Measurements from ENCODE around the gene PPP1R27. TPM values are rescaled to one million over a fixed set of nuclear protein-coding genes. Genes with fewer than 3 reads are reported as not detected.
A peak's percentile ranks its signal among the peaks of the same experiment; 100 is the strongest.

PPP1R27 gene
- total RNA-seq, 1 donor from 2014 or later: not detected

- H3K9me3 Mint-ChIP-seq (ENCODE audit: unreplicated experiment): no peaks in the 10 kb centered on the region
- Histone ChIP-seq H3K4me2 (ENCODE audit: low read length) (peak overlapping the region; percentile 29), H3K79me2 (ENCODE audit: insufficient read depth, low read length) (peaks cover 90% of the 10 kb centered on the region), H2AFZ (ENCODE audit: low read depth, low read length) (no peak overlapping the region), H3K9ac (ENCODE audit: low read length) (peak overlapping the region; percentile 31), H3K4me3 (ENCODE audit: insufficient read depth, low read depth, low read length) (no peak overlapping the region), H3K27me3 (ENCODE audit: insufficient read depth, low read length) (no peaks in the 10 kb centered on the region), H3K9me3 (ENCODE audit: insufficient read depth, low read depth, low read length) (no peaks in the 10 kb centered on the region), H3K4me1 (ENCODE audit: insufficient read depth, low read length) (peaks cover 22% of the 10 kb centered on the region), H3K27ac (ENCODE audit: low read depth, low read length) (no peak overlapping the region), H4K20me1 (ENCODE audit: insufficient read depth, low read length) (peaks cover 88% of the 10 kb centered on the region), H3K36me3 (ENCODE audit: insufficient read depth, low read length) (peaks cover 44% of the 10 kb centered on the region)
- H3K4me3 Mint-ChIP-seq (ENCODE audit: unreplicated experiment): peak overlapping the region; percentile 23
- H3K27ac Mint-ChIP-seq (ENCODE audit: unreplicated experiment): peak overlapping the region; percentile 72
- no peak for DNase-seq (ENCODE audit: low read depth)
- H3K4me1 Mint-ChIP-seq (ENCODE audit: low read depth, unreplicated experiment): peaks cover 20% of the 10 kb centered on the region
- FAIRE-seq: no peak
- TF ChIP-seq EZH2 (IDR thresholded peaks at IDR 0.05; ENCODE audit: insufficient read depth, low read length) (no peak), CTCF (IDR thresholded peaks at IDR 0.05; ENCODE audit: insufficient read depth, low read depth, low read length) (no peak)
- H3K27me3 Mint-ChIP-seq (ENCODE audit: low read depth, unreplicated experiment): no peaks in the 10 kb centered on the region
- peaks cover 14% of the 10 kb centered on the region for H3K36me3 Mint-ChIP-seq (ENCODE audit: low read depth, unreplicated experiment)
Observed at GRCh38 chr17:81854974-81855774, 20.3 kb upstream of the PPP1R27 start.

GRCh38 chr17:81852237-81852636 is 17.4 kb upstream of the PPP1R27 start:
- Mint-ChIP-seq H3K4me1 (ENCODE audit: low read depth, unreplicated experiment) (peaks cover 8% of the 10 kb centered on the region), H3K36me3 (ENCODE audit: low read depth, unreplicated experiment) (peaks cover 14% of the 10 kb centered on the region), H3K27ac (ENCODE audit: unreplicated experiment) (no peak overlapping the region), H3K4me3 (ENCODE audit: unreplicated experiment) (no peak overlapping the region), H3K27me3 (ENCODE audit: low read depth, unreplicated experiment) (no peaks in the 10 kb centered on the region), H3K9me3 (ENCODE audit: unreplicated experiment) (no peaks in the 10 kb centered on the region)
- Histone ChIP-seq H3K4me3 (ENCODE audit: insufficient read depth, low read depth, low read length) (no peak overlapping the region), H3K9me3 (ENCODE audit: insufficient read depth, low read depth, low read length) (no peaks in the 10 kb centered on the region), H4K20me1 (ENCODE audit: insufficient read depth, low read length) (peaks cover 68% of the 10 kb centered on the region), H3K27ac (ENCODE audit: low read depth, low read length) (no peak overlapping the region), H3K27me3 (ENCODE audit: insufficient read depth, low read length) (no peaks in the 10 kb centered on the region), H3K4me2 (ENCODE audit: low read length) (no peak overlapping the region), H2AFZ (ENCODE audit: low read depth, low read length) (no peak overlapping the region), H3K4me1 (ENCODE audit: insufficient read depth, low read length) (peaks cover 2% of the 10 kb centered on the region), H3K36me3 (ENCODE audit: insufficient read depth, low read length) (peaks cover 36% of the 10 kb centered on the region), H3K79me2 (ENCODE audit: insufficient read depth, low read length) (peaks cover 66% of the 10 kb centered on the region), H3K9ac (ENCODE audit: low read length) (no peak overlapping the region)
- no peak for DNase-seq (ENCODE audit: low read depth)
- FAIRE-seq: no peak
- TF ChIP-seq EZH2 (IDR thresholded peaks at IDR 0.05; ENCODE audit: insufficient read depth, low read length) (no peak), CTCF (IDR thresholded peaks at IDR 0.05; ENCODE audit: insufficient read depth, low read depth, low read length) (no peak)

- H3K4me1 Mint-ChIP-seq (ENCODE audit: low read depth, unreplicated experiment): peaks cover 7% of the 10 kb centered on the region
- H3K4me3 Mint-ChIP-seq (ENCODE audit: unreplicated experiment): no peak overlapping the region
- no peak overlapping the region for H3K4me3 ChIP-seq (ENCODE audit: insufficient read depth, low read depth, low read length)
- no peaks in the 10 kb centered on the region for H3K27me3 Mint-ChIP-seq (ENCODE audit: low read depth, unreplicated experiment)
- DNase-seq (ENCODE audit: low read depth) (no peak), FAIRE-seq (no peak)
- H3K4me2 ChIP-seq (ENCODE audit: low read length): no peak overlapping the region
- H3K36me3 ChIP-seq (ENCODE audit: insufficient read depth, low read length): peaks cover 42% of the 10 kb centered on the region
- H3K27me3 ChIP-seq (ENCODE audit: insufficient read depth, low read length): no peaks in the 10 kb centered on the region
- H3K27ac Mint-ChIP-seq (ENCODE audit: unreplicated experiment): no peak overlapping the region
- H2AFZ ChIP-seq (ENCODE audit: low read depth, low read length): no peak overlapping the region
- H4K20me1 ChIP-seq (ENCODE audit: insufficient read depth, low read length): peaks cover 68% of the 10 kb centered on the region
- no peak for TF ChIP-seq CTCF (IDR thresholded peaks at IDR 0.05; ENCODE audit: insufficient read depth, low read depth, low read length)
- no peak for TF ChIP-seq EZH2 (IDR thresholded peaks at IDR 0.05; ENCODE audit: insufficient read depth, low read length)
- no peaks in the 10 kb centered on the region for H3K9me3 Mint-ChIP-seq (ENCODE audit: unreplicated experiment)
- H3K36me3 Mint-ChIP-seq (ENCODE audit: low read depth, unreplicated experiment): peaks cover 15% of the 10 kb centered on the region
- H3K4me1 ChIP-seq (ENCODE audit: insufficient read depth, low read length): no peaks in the 10 kb centered on the region
- H3K27ac ChIP-seq (ENCODE audit: low read depth, low read length): no peak overlapping the region
- peaks cover 61% of the 10 kb centered on the region for H3K79me2 ChIP-seq (ENCODE audit: insufficient read depth, low read length)
- no peaks in the 10 kb centered on the region for H3K9me3 ChIP-seq (ENCODE audit: insufficient read depth, low read depth, low read length)
- H3K9ac ChIP-seq (ENCODE audit: low read length): no peak overlapping the region
Observed at GRCh38 chr17:81851423-81851822, 16.6 kb upstream of the PPP1R27 start.
